Endothelial cell of umbilical vein (primary cell): ENCODE data around the gene ITGA1. TPM values are rescaled to one million over a fixed set of nuclear protein-coding genes. Genes with fewer than 3 reads are reported as not detected.
A peak's percentile ranks its signal among the peaks of the same experiment; 100 is the strongest.

Experiments
- BruUV-seq: library from RNA; stranded (reverse); fragments of 400-500 nt; replicated peaks from 2 replicates; lab custom pipeline; 2021; lab: Mats Ljungman, UMichigan
- CTCF ChIA-PET: fragments of 300-600, 350-600 bp; sonication (Branson Sonifier 250); formaldehyde crosslinking; loops from one replicate; lab custom pipeline; 2021; ENCODE audit warnings: antibody characterized with exemption, inconsistent platforms; lab: Charles Lee
- POLR2A ChIA-PET: fragments of 300-600, 350-600 bp; sonication (Branson Sonifier 250); formaldehyde crosslinking; loops from one replicate; lab custom pipeline; 2021; ENCODE audit warnings: antibody characterized with exemption, inconsistent platforms; lab: Charles Lee
- DNase-seq: peaks from one replicate; pipeline ENCODE4 v3.0.0-alpha.2; 2011; ENCODE audit warnings: low read depth, low spot score
- FAIRE-seq: peaks from 2 replicates; lab custom pipeline; 2011; peaks lifted over from hg19 to GRCh38; lab: Jason Lieb, UNC
- H2AFZ ChIP-seq: 2 replicates; pipeline ENCODE4 v1.6.0; 2012; ENCODE audit warnings: low read depth, low read length, control low read depth, inconsistent platforms
- H3K27ac ChIP-seq: 2 replicates; pipeline ENCODE4 v1.5.1; 2011; ENCODE audit warnings: low read depth, mild to moderate bottlenecking, control low read depth, low read length, moderate library complexity; ENCODE audit not compliant: insufficient read depth
- H3K27me3 ChIP-seq, 2 experiments: 2 replicates each; pipeline versions ENCODE4 v1.6.0 to v1.6.1; 2011; ENCODE audit warnings: low read length in 2 of 2, mixed read lengths in 1 of 2; ENCODE audit not compliant: control insufficient read depth in 2 of 2, insufficient read depth in 2 of 2
- H3K36me3 ChIP-seq, 2 experiments: 2 replicates in 1 of 2; 3 replicates in 1 of 2; pipeline ENCODE4 v1.5.1; 2011; ENCODE audit warnings: low read length in 2 of 2, mild to moderate bottlenecking in 1 of 2, moderate library complexity in 1 of 2; ENCODE audit not compliant: control insufficient read depth in 2 of 2, insufficient read depth in 2 of 2; ENCODE audit errors: extremely low read depth in 1 of 2
- H3K4me1 ChIP-seq: 3 replicates; pipeline ENCODE4 v1.5.1; 2011; ENCODE audit warnings: mild to moderate bottlenecking, low read length; ENCODE audit not compliant: control insufficient read depth, insufficient read depth; ENCODE audit errors: extremely low read depth
- H3K4me2 ChIP-seq: 2 replicates; pipeline ENCODE4 v1.6.1; 2011; ENCODE audit warnings: low read length, control low read depth, mixed read lengths; ENCODE audit not compliant: insufficient read depth
- H3K4me3 ChIP-seq, 3 experiments: fragments of 200-600 bp in 1 of 3; sonication (generic), shearing (Covaris generic) in 1 of 3; replicated peaks in 1 of 3; 2 replicates each; pipeline ENCODE4 v1.5.1; 2011 to 2016; ENCODE audit warnings: control low read depth in 3 of 3, low read length in 3 of 3, mild to moderate bottlenecking in 2 of 3, inconsistent platforms in 1 of 3, low read depth in 1 of 3, moderate library complexity in 1 of 3; ENCODE audit not compliant: insufficient read depth in 1 of 3
- H3K79me2 ChIP-seq: 2 replicates; pipeline ENCODE4 v1.6.0; 2012; ENCODE audit warnings: low read length, inconsistent platforms; ENCODE audit not compliant: control insufficient read depth, insufficient read depth
- H3K9ac ChIP-seq: replicated peaks from 2 replicates; pipeline ENCODE3; 2011; ENCODE audit warnings: low read length, control low read depth; ENCODE audit not compliant: insufficient read depth; ENCODE audit errors: extremely low read depth
- H3K9me1 ChIP-seq: replicated peaks from 3 replicates; pipeline ENCODE4 v1.6.0; 2011; ENCODE audit warnings: mild to moderate bottlenecking, low read length; ENCODE audit not compliant: control insufficient read depth, insufficient read depth; ENCODE audit errors: extremely low read depth
- H3K9me3 ChIP-seq: replicated peaks from 2 replicates; pipeline ENCODE4 v1.5.1; 2012; ENCODE audit warnings: low read length, inconsistent platforms; ENCODE audit not compliant: control insufficient read depth, insufficient read depth
- H4K20me1 ChIP-seq: replicated peaks from 2 replicates; pipeline ENCODE3; 2011; ENCODE audit warnings: mild to moderate bottlenecking, low read length; ENCODE audit not compliant: control insufficient read depth, insufficient read depth; ENCODE audit errors: extremely low read depth
- CTCF ChIP-seq, 2 donors: IDR thresholded peaks; 1 replicate in 1 of 2; 2 replicates in 1 of 2; pipeline ENCODE4 v1.5.1; 2011; ENCODE audit warnings: low read length in 2 of 2, mild to moderate bottlenecking in 2 of 2, moderate library complexity in 2 of 2, control low read depth in 1 of 2, inconsistent platforms in 1 of 2, low read depth in 1 of 2; ENCODE audit not compliant: insufficient read depth in 1 of 2; ENCODE audit errors: extremely low read depth in 1 of 2
- EZH2 ChIP-seq: IDR thresholded peaks from 2 replicates; pipeline ENCODE4 v1.6.1; 2012; ENCODE audit warnings: borderline replicate concordance, low read depth, mild to moderate bottlenecking, moderate library complexity, low read length, inconsistent platforms; ENCODE audit not compliant: severe bottlenecking
- FOS ChIP-seq: IDR thresholded peaks from 2 replicates; pipeline ENCODE4 v1.6.1; 2011; ENCODE audit warnings: mild to moderate bottlenecking, low read length, moderate library complexity, borderline replicate concordance; ENCODE audit not compliant: insufficient read depth
- GATA2 ChIP-seq: IDR thresholded peaks from 2 replicates; pipeline ENCODE4 v1.7.0; 2011; ENCODE audit warnings: low read depth, mild to moderate bottlenecking, moderate library complexity, mixed read lengths, low read length; ENCODE audit not compliant: insufficient read length, insufficient read depth
- JUN ChIP-seq: IDR thresholded peaks from 2 replicates; pipeline ENCODE4 v1.6.1; 2011; ENCODE audit warnings: borderline replicate concordance, low read depth; ENCODE audit not compliant: insufficient read length, insufficient read depth
- MAX ChIP-seq: IDR thresholded peaks from 2 replicates; pipeline ENCODE4 v1.6.1; 2011; ENCODE audit not compliant: insufficient read depth, insufficient read length
- MYC ChIP-seq: IDR thresholded peaks from one replicate; pipeline ENCODE4 v1.6.1; 2011; ENCODE audit warnings: mild to moderate bottlenecking, low read depth, low read length
- POLR2A ChIP-seq: IDR thresholded peaks from 2 replicates; pipeline ENCODE4 v1.6.1; 2012; ENCODE audit warnings: low read depth, mild to moderate bottlenecking, control low read depth, low read length
- POLR2AphosphoS5 ChIP-seq: IDR thresholded peaks from 2 replicates; pipeline ENCODE4 v1.6.1; 2012; ENCODE audit warnings: low read depth, mild to moderate bottlenecking, control low read depth, low read length, moderate library complexity; ENCODE audit not compliant: insufficient read depth
- dilution Hi-C: fragments of 300-500 bp; cut with MboI; formaldehyde crosslinking; loops from one replicate; pipeline ENCODE4 v1.15.0; 2019; ENCODE audit warnings: low sequenced_read_pairs; ENCODE audit not compliant: extremely low pct_ligation_motif_present
- intact Hi-C: fragments of 100-400 bp; cut with micrococcal nuclease; formaldehyde crosslinking; loops from one replicate; pipeline ENCODE4 v1.10.0; 2022
- polyA plus RNA-seq, 4 experiments: library from polyadenylated mRNA; depleted of rRNA in 3 of 4; stranded (reverse) in 3 of 4; unstranded in 1 of 4; fragments of >200 nt; gene quantifications; 2 replicates each; pipeline versions ENCODE4 v1.2.1 to v1.2.3, GENCODE V29; 2011 to 2012; ENCODE audit warnings: missing spikeins in 1 of 4
- total RNA-seq: library from RNA; stranded (reverse); gene quantifications from 2 replicates; pipeline ENCODE4 v1.2.3, GENCODE V29; 2021

ITGA1 gene
- total and polyA plus RNA-seq, 2 donors (not counting 3 experiments of a cell fraction or from before 2014, with no cell fraction given), result 0.65 to 1.9 TPM

GRCh38 chr5:52839285-52839684 is 51.6 kb downstream of the ITGA1 start:
- H2AFZ ChIP-seq, result no peak overlapping the region
- dilution Hi-C loops, result no loop called here
- no peak overlapping the region for H3K9ac ChIP-seq
- no peaks in the 10 kb centered on the region for H3K9me3 ChIP-seq
- FAIRE-seq (no peak), DNase-seq (no peak)
- ChIA-PET POLR2A (no interaction called here), CTCF (interaction anchor here (0.9 to 1.7 kb wide), 5 partner anchors 10 to 76 kb away, joined by 3 to 4 read pairs (median 3); no protein-coding TSS in a partner anchor)
- H3K4me1 ChIP-seq, result peaks cover 20% of the 10 kb centered on the region
- intact Hi-C loops, result no loop called here
- BruUV-seq, result no TSS peak
- no peaks in the 10 kb centered on the region for H3K9me1 ChIP-seq
- H3K27me3 ChIP-seq, result no peaks in the 10 kb centered on the region
- TF ChIP-seq EZH2 (no peak), JUN (no peak), FOS (no peak), POLR2AphosphoS5 (no peak), GATA2 (no peak), MAX (no peak)
- no peaks in the 10 kb centered on the region for H4K20me1 ChIP-seq
- H3K4me2 ChIP-seq, result no peak overlapping the region
- no peaks in the 10 kb centered on the region for H3K79me2 ChIP-seq
- no peak overlapping the region for H3K27ac ChIP-seq
- H3K4me3 ChIP-seq, result no peak overlapping the region
- no peaks in the 10 kb centered on the region for H3K36me3 ChIP-seq

- POLR2A ChIA-PET, result no interaction called here
- no TSS peak for BruUV-seq
- Histone ChIP-seq H3K9me3 (no peaks in the 10 kb centered on the region), H3K79me2 (no peaks in the 10 kb centered on the region), H3K4me2 (peak overlapping the region; percentile 17), H2AFZ (peak overlapping the region; percentile 96), H3K9ac (no peak overlapping the region), H3K4me1 (peaks cover 26% of the 10 kb centered on the region), H3K9me1 (no peaks in the 10 kb centered on the region), H3K4me3 (no peak overlapping the region), H4K20me1 (no peaks in the 10 kb centered on the region), H3K36me3 (no peaks in the 10 kb centered on the region), H3K27ac (no peak overlapping the region), H3K27me3 (no peaks in the 10 kb centered on the region)
- dilution Hi-C loops, result no loop called here
- no peak for TF ChIP-seq POLR2AphosphoS5
- no peak for TF ChIP-seq JUN
- TF ChIP-seq GATA2, result no peak
- no peak for TF ChIP-seq CTCF (IDR thresholded peaks at IDR 0.05; ENCODE audit: extremely low read depth in 1 of 2, insufficient read depth in 1 of 2, low read depth in 1 of 2, low read length in 2 of 2)
- TF ChIP-seq FOS, result no peak
- TF ChIP-seq POLR2A, result no peak
- TF ChIP-seq MYC, result no peak
- TF ChIP-seq MAX, result no peak
- TF ChIP-seq EZH2, result no peak
- CTCF ChIA-PET, result interaction anchor here (0.9 to 1.7 kb wide), 6 partner anchors 9 to 150 kb away, joined by 3 to 5 read pairs (median 4); no protein-coding TSS in a partner anchor
- DNase-seq, result peak; percentile 89
- FAIRE-seq, result no peak
- intact Hi-C loops, result no loop called here
Observed at GRCh38 chr5:52840277-52841050, 52.7 kb downstream of the ITGA1 start.
